Sciatic nerve (tissue), 2 donors: Measurements from ENCODE around the gene GPBAR1. TPM values are rescaled to one million over a fixed set of nuclear protein-coding genes. Genes with fewer than 3 reads are reported as not detected.

Experiments used
- ATAC-seq: fragments of 200-7000 bp; cut with Tn5 transposase; one replicate; pipeline ENCODE4 v1.9.1; 2020; ENCODE audit warnings: mild to moderate bottlenecking, moderate library complexity
- DNase-seq: peaks from one replicate; pipeline ENCODE4 v3.0.0-alpha.2; 2020; ENCODE audit warnings: low spot score
- intact Hi-C: fragments of 100-400 bp; cut with DNase I; formaldehyde crosslinking; loops from one replicate; pipeline ENCODE4 v1.14.2; 2022
- total RNA-seq: library from RNA; stranded (reverse); fragmentation: NEBNext Ultra II Directional; extraction: Animal tissue kit (Norgen Biotek cat#: 25700); gene quantifications from one replicate; pipeline ENCODE4 v1.2.1, GENCODE V29; 2021
- donor health status: DM: no; HTN: no; CAD: no.
- donor health status: DM: no; HTN: no; CAD: no.

GPBAR1 gene
- total RNA-seq, 1 donor from 2014 or later = 0.94 TPM

- DNase-seq (no peak), ATAC-seq (no peak)
- intact Hi-C loops = no loop called here
These were observed 17.1 kb downstream of the GPBAR1 start for GRCh38 chr2:218277921-218278320.

GRCh38 chr2:218278531-218279360, 17.9 kb downstream of the GPBAR1 start:
- ATAC-seq = no peak
- DNase-seq = no peak
- intact Hi-C loops = no loop called here

- ATAC-seq (no peak), DNase-seq (no peak)
- intact Hi-C loops = no loop called here
These were observed 19.6 kb downstream of the GPBAR1 start for GRCh38 chr2:218280260-218280870.

GRCh38 chr2:218281449-218281848, 20.6 kb downstream of the GPBAR1 start:
- ATAC-seq = no peak
- intact Hi-C loops = no loop called here
- no peak for DNase-seq

GRCh38 chr2:218282173-218282991, 21.6 kb downstream of the GPBAR1 start:
- no peak for ATAC-seq
- no peak for DNase-seq

GRCh38 chr2:218284106-218284811, 23.4 kb downstream of the GPBAR1 start:
- DNase-seq = peak; percentile 72
- peak; percentile 3 for ATAC-seq
- intact Hi-C loops = no loop called here

More at GRCh38 chr2:218282173-218282991, 21.6 kb downstream of the GPBAR1 start:
- intact Hi-C loops = no loop called here

- ATAC-seq = no peak
- peak; percentile 61 for DNase-seq
- intact Hi-C loops = no loop called here
These were observed 24.8 kb downstream of the GPBAR1 start for GRCh38 chr2:218285604-218286003.

GRCh38 chr2:218286570-218287459, 26.0 kb downstream of the GPBAR1 start:
- DNase-seq (peak; percentile 93), ATAC-seq (peak; percentile 90)
- intact Hi-C loops = no loop called here

GRCh38 chr2:218289639-218290315, 29.0 kb downstream of the GPBAR1 start:
- intact Hi-C loops = no loop called here
- no peak for DNase-seq
- ATAC-seq = peak; percentile 8

GRCh38 chr2:218290316-218291261, 29.8 kb downstream of the GPBAR1 start:
- intact Hi-C loops = no loop called here
- no peak for DNase-seq
- no peak for ATAC-seq

- intact Hi-C loops = no loop called here
- DNase-seq = no peak
- peak; percentile 9 for ATAC-seq
These were observed 30.7 kb downstream of the GPBAR1 start for GRCh38 chr2:218291318-218292047.

- intact Hi-C loops = no loop called here
- DNase-seq = peak; percentile 88
- peak; percentile 88 for ATAC-seq
These were observed 31.5 kb downstream of the GPBAR1 start, which contains the start of gene TMBIM1 for GRCh38 chr2:218292048-218293014. TMBIM1 (minus strand) TSS chr2:218292503; CDS start chr2:218282141, 10,362 bp downstream.

GRCh38 chr2:218293715-218294429, 33.1 kb downstream of the GPBAR1 start:
- DNase-seq (no peak), ATAC-seq (no peak)
- intact Hi-C loops = no loop called here

- no peak for DNase-seq
- intact Hi-C loops = no loop called here
These were observed 33.7 kb downstream of the GPBAR1 start for GRCh38 chr2:218294430-218295022.

More at GRCh38 chr2:218294430-218295022, 33.7 kb downstream of the GPBAR1 start:
- ATAC-seq = no peak
